HG03135 (cell line): ENCODE results near the gene OAS2.
"Not testable (repeated sequence)": the region's sequence is repeated elsewhere in the genome, so short reads cannot be mapped to it uniquely, and the experiment has no call there.

Source experiments
- ATAC-seq: cut with Tn5 transposase; IDR thresholded peaks from one replicate; pipeline ENCODE4 v1.9.1; 2021; ENCODE audit warnings: mild to moderate bottlenecking, moderate library complexity; ENCODE audit not compliant: unreplicated experiment

The OAS2 gene

GRCh38 chr12:112980491-112981158 is 2.3 kb downstream of the OAS2 start:
- ATAC-seq = no peak

GRCh38 chr12:112985642-112986290 is 7.4 kb downstream of the OAS2 start:
- ATAC-seq = no peak

GRCh38 chr12:112986291-112986800 is 8.0 kb downstream of the OAS2 start:
- no peak for ATAC-seq

DNA sequence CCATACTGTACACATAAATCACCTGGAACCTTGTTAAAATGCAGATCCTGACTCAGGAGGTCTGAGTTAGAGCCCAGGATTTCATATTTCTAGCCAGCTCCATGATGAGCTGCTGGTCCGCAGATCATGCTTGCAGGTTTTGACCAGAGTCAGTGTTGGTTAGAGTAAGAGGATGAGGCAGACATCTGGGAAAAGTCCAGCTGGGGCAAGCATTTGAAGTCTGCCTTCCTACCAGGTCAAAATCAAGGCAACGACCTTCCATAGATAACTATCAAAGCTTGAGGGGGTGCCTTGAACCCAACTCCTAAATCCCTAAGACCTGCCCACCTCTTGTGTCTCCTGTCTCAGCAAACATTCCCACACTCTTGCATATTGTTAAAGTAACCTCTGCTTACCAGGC is 9.2 kb downstream of the OAS2 start:
- no peak for ATAC-seq

- ATAC-seq = no peak
These were observed 9.9 kb downstream of the OAS2 start for GRCh38 chr12:112988224-112988623.

- ATAC-seq = not testable (repeated sequence)
These were observed 10.6 kb downstream of the OAS2 start for GRCh38 chr12:112988823-112989385.

DNA sequence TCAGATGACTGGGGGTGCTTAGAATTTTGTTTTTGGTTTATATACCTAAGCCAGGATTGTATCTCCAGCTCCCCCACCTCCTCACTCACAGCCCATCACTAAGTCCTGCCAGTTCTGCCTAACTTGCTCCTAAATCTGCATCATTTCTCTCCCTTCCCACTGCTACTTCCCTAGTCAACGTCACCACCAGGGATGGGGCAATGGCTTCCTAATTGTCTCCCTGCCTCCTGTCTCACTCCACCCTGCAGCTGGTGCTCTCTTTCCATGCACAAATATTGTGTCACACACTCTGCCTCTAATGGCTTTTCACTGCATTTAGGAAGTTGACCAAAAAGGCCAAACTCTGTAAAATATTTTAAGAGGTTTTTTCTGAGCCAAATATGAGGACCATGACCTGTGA is 11.5 kb downstream of the OAS2 start:
- ATAC-seq = no peak

DNA sequence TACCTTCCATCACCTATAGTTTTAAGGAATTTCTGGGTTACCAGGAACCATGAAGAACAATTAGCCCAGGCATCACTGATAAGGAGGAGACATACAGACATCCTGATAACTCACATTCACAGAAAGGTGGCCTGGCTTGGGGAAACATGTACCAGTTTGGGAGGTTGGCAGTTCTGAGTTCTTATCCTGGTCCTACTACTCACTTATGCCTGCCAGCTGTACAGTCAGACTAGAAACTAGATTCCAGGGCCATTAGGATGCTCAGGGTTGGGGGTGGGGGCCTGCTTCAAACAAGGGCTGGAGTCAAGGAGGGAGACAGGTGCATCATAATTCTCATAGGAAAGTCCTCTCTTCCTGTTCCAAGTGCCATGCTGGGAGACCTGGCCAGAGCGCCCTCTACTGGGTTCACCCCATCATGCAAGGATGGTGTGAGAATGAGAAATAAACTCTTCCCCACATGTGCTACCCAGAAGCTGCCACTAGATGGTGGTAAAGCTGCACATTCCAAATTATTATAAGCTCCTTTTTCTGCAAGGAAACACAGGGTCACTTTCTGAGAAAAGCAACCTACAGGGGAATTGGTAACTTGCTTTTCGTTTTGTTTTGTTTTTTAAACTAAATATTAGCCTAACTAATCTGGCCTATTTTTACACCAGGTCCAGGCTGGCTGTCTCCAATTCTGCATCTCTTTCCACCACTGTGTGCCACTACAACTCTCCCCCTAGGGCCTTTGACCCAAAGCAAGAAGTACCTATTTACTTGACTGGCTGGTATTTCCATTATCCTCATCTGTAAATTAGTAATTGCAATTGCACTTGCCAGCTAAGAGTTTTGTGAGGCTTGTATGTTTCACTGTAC is 14.5 kb downstream of the OAS2 start:
- no peak for ATAC-seq

- no peak for ATAC-seq
These were observed 16.7 kb downstream of the OAS2 start for GRCh38 chr12:112995008-112995407.

- no peak for ATAC-seq
These were observed 18.2 kb downstream of the OAS2 start for GRCh38 chr12:112996501-112996900.

DNA sequence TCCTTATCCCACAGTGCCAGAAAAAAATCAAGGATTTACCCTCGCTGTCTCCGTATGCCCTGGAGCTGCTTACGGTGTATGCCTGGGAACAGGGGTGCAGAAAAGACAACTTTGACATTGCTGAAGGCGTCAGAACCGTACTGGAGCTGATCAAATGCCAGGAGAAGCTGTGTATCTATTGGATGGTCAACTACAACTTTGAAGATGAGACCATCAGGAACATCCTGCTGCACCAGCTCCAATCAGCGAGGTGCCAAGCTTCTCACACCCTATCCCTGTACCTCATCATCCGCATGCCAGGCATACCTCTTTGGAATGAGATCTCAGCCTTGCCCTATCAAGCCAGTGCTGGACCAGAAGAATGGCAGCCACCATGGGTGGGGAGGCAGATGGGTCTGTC is 19.2 kb downstream of the OAS2 start:
- ATAC-seq = no peak

- peak; percentile 85 for ATAC-seq
These were observed 20.9 kb downstream of the OAS2 start for GRCh38 chr12:112998987-112999767.

DNA sequence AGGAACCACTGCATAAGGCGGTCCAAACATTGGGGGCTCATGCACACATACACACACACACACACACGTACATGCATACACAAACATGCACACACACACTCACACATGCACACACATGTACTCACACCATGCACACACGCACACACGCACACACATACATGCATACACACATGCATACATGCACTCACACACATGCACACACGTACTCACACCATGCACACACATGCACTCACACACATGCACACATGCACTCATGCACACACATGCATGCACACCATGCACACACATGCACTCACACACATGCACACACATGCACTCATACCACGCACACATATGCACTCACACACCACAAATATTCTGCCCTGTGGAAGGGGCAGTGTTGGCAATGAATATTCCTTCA is 22.1 kb downstream of the OAS2 start:
- no peak for ATAC-seq

GRCh38 chr12:113002155-113002554 is 23.8 kb downstream of the OAS2 start:
- no peak for ATAC-seq

DNA sequence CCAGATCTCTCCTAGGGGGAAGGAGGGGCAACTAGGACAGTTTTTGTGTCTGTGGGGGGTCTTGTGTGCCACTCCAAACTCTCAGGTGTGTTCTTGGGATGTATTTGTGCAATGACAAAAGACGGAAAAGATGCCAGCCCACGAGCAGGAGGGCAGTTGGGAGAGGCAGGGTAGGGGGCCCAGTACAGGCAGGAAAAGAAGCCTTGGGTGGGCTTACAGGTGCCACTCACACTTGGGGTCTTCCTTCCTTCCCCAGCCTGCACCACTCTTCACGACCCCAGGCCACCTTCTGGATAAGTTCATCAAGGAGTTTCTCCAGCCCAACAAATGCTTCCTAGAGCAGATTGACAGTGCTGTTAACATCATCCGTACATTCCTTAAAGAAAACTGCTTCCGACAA is 24.4 kb downstream of the OAS2 start:
- no peak for ATAC-seq

- ATAC-seq = no peak
These were observed 25.3 kb downstream of the OAS2 start for GRCh38 chr12:113003636-113004035.

GRCh38 chr12:113005762-113006161 is 27.4 kb downstream of the OAS2 start:
- no peak for ATAC-seq

- ATAC-seq = no peak
These were observed 27.9 kb downstream of the OAS2 start for GRCh38 chr12:113006206-113006605.

GRCh38 chr12:113006641-113007040 is 28.3 kb downstream of the OAS2 start:
- no peak for ATAC-seq

DNA sequence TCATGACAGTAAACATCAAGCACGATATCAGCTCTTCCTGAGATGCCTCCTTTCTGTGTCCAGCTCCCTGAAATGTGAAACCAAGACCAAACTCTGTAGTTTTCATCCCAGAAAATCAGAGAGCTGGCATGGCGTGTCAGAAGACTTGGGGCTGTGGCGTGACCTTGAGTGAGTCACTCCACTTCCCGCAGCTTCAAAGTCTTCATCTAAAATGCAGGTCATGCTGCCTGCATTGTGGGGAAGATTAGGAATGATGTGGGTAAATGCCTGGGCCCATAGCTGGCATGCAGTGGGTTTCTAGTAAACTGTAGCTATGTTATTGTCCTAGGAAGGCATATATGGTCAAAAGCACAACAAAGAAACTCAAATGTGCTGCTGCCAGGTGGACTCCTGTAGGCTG is 28.8 kb downstream of the OAS2 start:
- no peak for ATAC-seq

- no peak for ATAC-seq
These were observed 32.4 kb downstream of the OAS2 start for GRCh38 chr12:113010701-113011100.
